Measurements from ENCODE around the gene MYO18A. TPM values are rescaled to one million over a fixed set of nuclear protein-coding genes. Genes with fewer than 3 reads are reported as not detected.

Gene MYO18A
- total RNA-seq, 4 donors from 2014 or later: 112 to 191 (median 136) TPM

DNA sequence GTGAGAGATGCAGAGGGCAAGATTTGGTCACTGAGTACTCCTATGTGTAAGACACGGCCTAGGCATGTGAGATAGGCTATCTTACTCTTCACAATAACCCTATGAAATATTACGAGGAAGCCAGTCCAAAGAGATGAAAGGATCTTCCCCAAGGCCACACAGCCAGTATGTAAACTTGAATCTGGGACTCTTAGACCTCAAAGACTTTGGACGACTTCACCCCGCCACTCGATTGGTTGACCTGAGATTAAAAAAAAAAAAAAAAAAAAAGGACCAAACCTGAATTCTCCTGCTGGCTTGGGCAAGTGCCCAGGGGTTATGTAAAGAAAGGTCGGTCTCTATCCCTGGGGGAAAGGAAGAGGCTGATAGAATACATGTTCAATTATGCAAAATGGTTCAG, 104.1 kb downstream of the MYO18A start:
- H3K4me1 ChIP-seq: no peaks in the 10 kb centered on the region
- TF ChIP-seq EP300 (IDR thresholded peaks at IDR 0.05; ENCODE audit: low read depth) (no peak), POLR2A (IDR thresholded peaks at IDR 0.05) (no peak), POLR2AphosphoS5 (IDR thresholded peaks at IDR 0.05) (no peak)
- TF ChIP-seq, protein P1, sequence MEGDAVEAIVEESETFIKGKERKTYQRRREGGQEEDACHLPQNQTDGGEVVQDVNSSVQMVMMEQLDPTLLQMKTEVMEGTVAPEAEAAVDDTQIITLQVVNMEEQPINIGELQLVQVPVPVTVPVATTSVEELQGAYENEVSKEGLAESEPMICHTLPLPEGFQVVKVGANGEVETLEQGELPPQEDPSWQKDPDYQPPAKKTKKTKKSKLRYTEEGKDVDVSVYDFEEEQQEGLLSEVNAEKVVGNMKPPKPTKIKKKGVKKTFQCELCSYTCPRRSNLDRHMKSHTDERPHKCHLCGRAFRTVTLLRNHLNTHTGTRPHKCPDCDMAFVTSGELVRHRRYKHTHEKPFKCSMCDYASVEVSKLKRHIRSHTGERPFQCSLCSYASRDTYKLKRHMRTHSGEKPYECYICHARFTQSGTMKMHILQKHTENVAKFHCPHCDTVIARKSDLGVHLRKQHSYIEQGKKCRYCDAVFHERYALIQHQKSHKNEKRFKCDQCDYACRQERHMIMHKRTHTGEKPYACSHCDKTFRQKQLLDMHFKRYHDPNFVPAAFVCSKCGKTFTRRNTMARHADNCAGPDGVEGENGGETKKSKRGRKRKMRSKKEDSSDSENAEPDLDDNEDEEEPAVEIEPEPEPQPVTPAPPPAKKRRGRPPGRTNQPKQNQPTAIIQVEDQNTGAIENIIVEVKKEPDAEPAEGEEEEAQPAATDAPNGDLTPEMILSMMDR (IDR thresholded peaks at IDR 0.05): no peak
- intact Hi-C loops (cut with DNase I; ENCODE audit: low total_unique reads) (no loop called here), in situ Hi-C loops (cut with MboI; ENCODE audit: low pct_ligation_motif_present in 1 of 4, low pct_unique_long_range_greater_than_20kb in 1 of 4, low sequenced_read_pairs in 3 of 4) (no loop called here)
- no peaks in the 10 kb centered on the region for H3K9me3 ChIP-seq
- peaks cover 0 to 15% (median 5%) of the 10 kb centered on the region in 4 donors for H3K36me3 ChIP-seq
- no peak overlapping the region for H3K27ac ChIP-seq
- DNase-seq: no peak
- H3K4me3 ChIP-seq: no peak overlapping the region
- no peaks in the 10 kb centered on the region for H3K27me3 ChIP-seq
- 71 to 89% methylated on average over 1 to 6 of the region's 6 CpGs for WGBS, 2 donors (ENCODE audit: low coverage in 1 of 2)

DNA sequence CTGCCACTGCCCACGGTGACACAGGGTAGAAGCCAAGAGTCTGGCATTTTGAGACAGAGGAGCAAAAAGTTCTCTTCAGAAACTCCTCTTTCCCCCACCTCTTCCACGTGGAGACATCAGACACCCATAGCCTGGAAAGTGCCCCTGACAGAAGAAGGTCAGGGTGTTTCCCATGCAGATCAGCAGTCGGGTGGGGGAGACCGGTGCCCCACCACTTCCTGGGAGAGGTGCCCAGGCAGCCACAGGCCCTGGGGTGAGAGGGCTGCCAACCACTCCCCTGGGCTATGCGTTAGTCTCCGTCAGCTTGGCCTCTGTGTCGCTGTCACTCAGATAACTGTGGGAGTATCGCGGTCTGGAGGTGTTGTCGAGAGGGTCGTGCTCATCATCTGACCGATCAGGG, 105.7 kb downstream of the MYO18A start:
- no peaks in the 10 kb centered on the region for H3K27me3 ChIP-seq
- H3K4me3 ChIP-seq: no peak overlapping the region
- intact Hi-C loops (cut with DNase I; ENCODE audit: low total_unique reads) (no loop called here), in situ Hi-C loops (cut with MboI; ENCODE audit: low pct_ligation_motif_present in 1 of 4, low pct_unique_long_range_greater_than_20kb in 1 of 4, low sequenced_read_pairs in 3 of 4) (no loop called here)
- no peaks in the 10 kb centered on the region for H3K4me1 ChIP-seq
- DNase-seq: no peak
- TF ChIP-seq, protein P1 (IDR thresholded peaks at IDR 0.05): no peak
- TF ChIP-seq EP300 (IDR thresholded peaks at IDR 0.05; ENCODE audit: low read depth): no peak
- TF ChIP-seq POLR2A (IDR thresholded peaks at IDR 0.05): no peak
- no peak for TF ChIP-seq POLR2AphosphoS5 (IDR thresholded peaks at IDR 0.05)
- H3K36me3 ChIP-seq: peaks cover 0 to 5% (median under 1%) of the 10 kb centered on the region in 4 donors
- H3K9me3 ChIP-seq: no peaks in the 10 kb centered on the region
- 90% methylated on average over 12 of the region's 12 CpGs; no CpG with 5 or more reads in 1 of the 2 donors for WGBS, 2 donors (ENCODE audit: low coverage in 1 of 2)
- H3K27ac ChIP-seq: no peak overlapping the region

DNA sequence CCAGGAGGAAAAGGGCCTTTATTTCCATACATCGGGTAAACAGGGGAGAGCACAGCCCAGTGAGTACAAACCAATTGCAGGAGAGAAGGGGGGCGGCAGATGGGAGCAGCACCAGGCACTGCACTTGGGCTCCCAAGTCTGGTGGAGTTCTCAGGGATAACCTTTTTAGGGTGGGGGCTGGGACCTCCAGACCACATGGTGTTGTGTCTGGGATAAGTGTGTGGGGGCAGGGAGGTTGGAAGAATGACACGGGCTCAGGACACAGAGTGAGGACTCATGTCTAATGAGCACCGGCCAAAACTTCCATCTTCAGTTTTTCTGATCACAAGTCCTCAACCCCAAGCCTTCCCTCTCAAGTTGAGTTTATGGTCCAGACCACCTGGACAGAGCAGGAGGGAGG, 106.7 kb downstream of the MYO18A start:
- Histone ChIP-seq H3K36me3 (no peaks in the 10 kb centered on the region), H3K27me3 (no peaks in the 10 kb centered on the region), H3K9me3 (no peaks in the 10 kb centered on the region), H3K27ac (no peak overlapping the region), H3K4me3 (no peak overlapping the region), H3K4me1 (no peaks in the 10 kb centered on the region)
- in situ Hi-C loops (cut with MboI; ENCODE audit: low pct_ligation_motif_present in 1 of 4, low pct_unique_long_range_greater_than_20kb in 1 of 4, low sequenced_read_pairs in 3 of 4) (no loop called here), intact Hi-C loops (cut with DNase I; ENCODE audit: low total_unique reads) (no loop called here)
- no peak for DNase-seq
- TF ChIP-seq, protein P1 (IDR thresholded peaks at IDR 0.05): no peak
- TF ChIP-seq POLR2AphosphoS5 (IDR thresholded peaks at IDR 0.05) (no peak), POLR2A (IDR thresholded peaks at IDR 0.05) (no peak), EP300 (IDR thresholded peaks at IDR 0.05; ENCODE audit: low read depth) (no peak)
- WGBS, 2 donors (ENCODE audit: low coverage in 1 of 2): 72% methylated on average over 4 of the region's 4 CpGs; no CpG with 5 or more reads in 1 of the 2 donors

DNA sequence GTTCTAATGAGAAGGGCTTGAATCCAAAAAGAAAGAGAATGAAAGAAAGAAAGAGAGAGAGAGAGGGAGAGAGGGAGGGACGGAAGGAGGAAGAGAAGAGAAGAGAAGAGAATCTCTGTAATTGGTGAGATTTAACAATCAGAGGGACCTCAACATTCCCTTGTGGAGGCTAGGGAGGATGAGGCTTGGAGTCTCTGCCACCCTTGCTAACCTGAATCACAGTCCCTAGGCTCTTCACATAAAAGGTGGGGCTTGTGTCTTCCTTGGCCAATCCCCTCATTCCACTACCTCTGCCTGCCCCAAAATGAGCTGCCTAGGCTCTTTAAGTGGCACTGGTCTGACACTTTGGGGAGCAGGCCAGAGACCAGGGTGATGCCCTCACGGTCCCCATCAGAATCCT, 107.2 kb downstream of the MYO18A start:
- in situ Hi-C loops (cut with MboI; ENCODE audit: low pct_ligation_motif_present in 1 of 4, low pct_unique_long_range_greater_than_20kb in 1 of 4, low sequenced_read_pairs in 3 of 4) (no loop called here), intact Hi-C loops (cut with DNase I; ENCODE audit: low total_unique reads) (no loop called here)
- TF ChIP-seq EP300 (IDR thresholded peaks at IDR 0.05; ENCODE audit: low read depth): no peak
- TF ChIP-seq POLR2AphosphoS5 (IDR thresholded peaks at IDR 0.05): no peak
- TF ChIP-seq, protein P1 (IDR thresholded peaks at IDR 0.05): no peak
- no peak for TF ChIP-seq POLR2A (IDR thresholded peaks at IDR 0.05)
- H3K27ac ChIP-seq: no peak overlapping the region
- no peaks in the 10 kb centered on the region for H3K4me1 ChIP-seq
- H3K4me3 ChIP-seq: no peak overlapping the region
- no peaks in the 10 kb centered on the region for H3K36me3 ChIP-seq
- no peaks in the 10 kb centered on the region for H3K27me3 ChIP-seq
- 75 to 80% methylated on average over 1 to 2 of the region's 2 CpGs for WGBS, 2 donors (ENCODE audit: low coverage in 1 of 2)
- H3K9me3 ChIP-seq: no peaks in the 10 kb centered on the region
- no peak for DNase-seq
